HG03439 (cell line): Measurements from ENCODE around the gene C10orf105.

Experiments
- ATAC-seq: cut with Tn5 transposase; IDR thresholded peaks from one replicate; pipeline ENCODE4 v1.9.1; 2021; ENCODE audit warnings: mild to moderate bottlenecking, moderate library complexity; ENCODE audit not compliant: unreplicated experiment

Gene C10orf105

DNA sequence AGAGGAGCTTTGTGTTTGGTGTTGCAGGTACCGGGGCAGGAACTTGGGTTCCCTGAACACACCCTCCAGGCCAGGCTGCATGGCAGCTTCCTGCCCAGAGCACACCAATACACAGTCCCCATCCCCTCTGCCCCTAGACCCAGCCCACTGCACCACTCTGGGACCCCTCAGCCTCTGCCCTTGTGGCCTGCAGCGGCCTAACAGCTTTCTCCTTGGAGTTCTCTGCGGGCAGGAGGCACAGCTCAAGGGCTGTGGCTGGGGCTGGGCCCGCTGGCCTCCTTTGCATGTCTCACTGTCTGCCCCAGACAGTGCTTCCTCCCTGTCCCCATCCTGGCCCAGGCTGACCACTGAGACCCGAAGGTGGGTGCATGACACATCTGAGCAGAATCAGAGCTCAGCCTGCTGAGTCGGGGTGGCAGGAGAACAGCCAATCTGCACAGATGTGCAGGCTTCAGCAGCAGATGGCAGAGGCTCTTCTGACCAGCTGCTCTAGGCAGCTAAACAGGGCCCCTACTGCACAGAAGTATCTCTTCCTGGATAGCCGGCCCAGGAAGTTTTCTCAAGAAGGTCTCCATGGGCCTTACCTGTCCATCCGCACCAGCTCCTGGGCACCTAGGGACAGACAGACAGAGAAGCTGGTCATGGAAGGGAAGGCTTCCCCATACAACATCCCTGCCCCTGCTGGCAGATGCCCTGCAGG lies 33.0 kb upstream of the C10orf105 start:
- no peak for ATAC-seq

DNA sequence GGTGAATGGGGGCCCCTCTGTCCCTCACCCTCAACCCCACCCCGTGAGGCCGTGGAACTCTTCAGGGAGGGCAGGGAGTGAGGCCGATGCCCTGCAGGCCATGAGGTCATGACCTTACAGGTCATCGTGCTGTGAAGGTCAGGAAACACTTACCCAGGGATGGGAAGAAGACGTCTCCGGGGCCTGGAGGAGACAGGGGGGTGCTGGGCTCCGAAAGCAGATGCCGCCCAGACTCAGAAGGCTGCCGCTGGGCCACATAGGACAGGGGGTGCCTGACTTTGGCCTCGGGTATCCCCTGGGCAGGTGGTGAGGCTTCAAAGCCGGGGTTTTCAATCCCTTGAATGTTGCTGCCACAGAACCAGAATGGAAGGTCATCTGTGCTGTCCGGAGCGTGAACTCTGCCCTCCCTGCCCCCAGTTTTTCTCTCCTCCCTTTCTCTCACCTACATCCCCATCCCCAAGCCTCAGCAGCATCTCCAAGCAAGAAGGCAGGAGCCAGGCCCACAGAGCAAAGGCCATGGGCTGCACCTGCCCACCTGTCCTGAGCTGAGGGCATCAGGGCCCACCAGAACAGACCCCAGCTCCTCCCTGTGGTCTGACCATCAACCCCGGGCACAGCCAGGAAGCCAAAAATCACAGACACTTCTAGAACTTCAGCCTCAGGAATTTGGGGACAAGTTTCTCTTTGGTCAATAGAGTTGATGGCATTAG lies 32.1 kb upstream of the C10orf105 start:
- no peak for ATAC-seq

DNA sequence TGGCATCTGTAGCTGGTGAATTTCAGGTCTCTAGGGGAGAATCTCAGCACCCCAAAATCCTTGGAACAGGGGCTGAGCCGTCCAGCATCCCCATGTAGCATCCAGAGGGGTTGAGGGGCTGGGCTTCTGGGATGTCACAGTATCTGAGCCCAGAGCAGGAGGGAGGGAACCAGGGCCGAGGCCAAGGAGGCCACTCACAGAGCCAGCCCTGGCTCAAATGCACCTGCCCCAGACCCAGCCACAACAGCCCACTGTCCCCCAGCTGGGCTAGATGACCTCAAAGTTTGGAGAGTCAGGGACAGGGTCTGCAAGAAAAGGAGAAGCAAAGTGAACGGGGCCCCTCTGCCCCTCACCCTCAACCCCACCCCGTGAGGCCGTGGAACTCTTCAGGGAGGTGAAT lies 31.4 kb upstream of the C10orf105 start:
- ATAC-seq = no peak

DNA sequence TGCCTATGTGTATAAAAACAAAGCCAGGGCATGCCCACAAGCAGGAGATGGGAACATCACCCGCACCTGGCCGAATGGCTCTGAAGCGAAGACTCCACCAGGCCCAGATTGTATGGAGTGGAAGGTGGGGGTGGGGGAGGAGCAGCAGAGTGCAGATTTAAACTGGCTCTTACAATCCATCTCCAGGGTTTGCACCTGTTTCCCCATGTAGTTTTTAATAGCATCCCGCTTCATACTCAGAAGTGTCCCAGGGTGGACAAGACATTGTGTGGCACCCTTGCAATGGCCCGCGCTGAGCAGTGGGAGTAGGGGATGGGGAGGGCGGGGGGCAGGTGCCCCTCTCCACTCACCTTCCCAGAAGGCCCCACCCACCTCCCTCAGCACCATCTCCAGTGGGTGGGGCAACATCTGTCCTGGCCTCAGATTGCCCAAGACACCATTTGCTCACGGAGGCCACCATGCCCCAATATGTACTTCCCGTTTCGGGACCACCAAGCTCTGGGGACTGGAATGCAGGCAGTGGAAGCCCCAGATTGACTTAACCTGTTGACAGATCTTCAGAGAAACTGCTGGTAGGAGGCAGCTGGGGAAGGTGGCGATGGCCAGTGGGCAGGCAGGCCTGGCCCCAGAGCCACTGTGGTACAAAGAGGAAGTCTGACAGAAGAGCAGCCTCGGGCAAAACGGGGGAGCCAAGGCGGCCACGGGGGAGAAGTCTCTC lies 30.7 kb upstream of the C10orf105 start:
- ATAC-seq = no peak

DNA sequence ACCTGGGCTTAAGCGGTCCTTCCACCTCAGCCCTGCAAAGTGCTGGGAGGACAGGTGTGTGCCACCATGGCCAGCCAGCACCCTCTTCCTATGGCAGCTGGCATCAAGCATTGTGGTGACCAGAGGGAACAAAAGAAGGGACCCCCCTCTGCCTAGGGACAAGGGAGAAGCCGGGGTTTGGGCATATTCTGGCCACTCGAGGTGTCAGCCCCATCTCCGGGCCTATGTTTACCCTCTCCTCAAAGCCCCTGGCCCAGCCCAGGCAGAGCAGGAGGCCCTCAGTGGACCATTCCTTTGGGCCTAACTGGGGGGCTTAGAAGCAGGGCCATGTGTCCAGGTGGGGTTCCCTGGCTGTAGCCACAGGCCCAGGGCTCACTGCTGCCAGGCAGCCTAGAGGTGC lies 29.8 kb upstream of the C10orf105 start:
- no peak for ATAC-seq

DNA sequence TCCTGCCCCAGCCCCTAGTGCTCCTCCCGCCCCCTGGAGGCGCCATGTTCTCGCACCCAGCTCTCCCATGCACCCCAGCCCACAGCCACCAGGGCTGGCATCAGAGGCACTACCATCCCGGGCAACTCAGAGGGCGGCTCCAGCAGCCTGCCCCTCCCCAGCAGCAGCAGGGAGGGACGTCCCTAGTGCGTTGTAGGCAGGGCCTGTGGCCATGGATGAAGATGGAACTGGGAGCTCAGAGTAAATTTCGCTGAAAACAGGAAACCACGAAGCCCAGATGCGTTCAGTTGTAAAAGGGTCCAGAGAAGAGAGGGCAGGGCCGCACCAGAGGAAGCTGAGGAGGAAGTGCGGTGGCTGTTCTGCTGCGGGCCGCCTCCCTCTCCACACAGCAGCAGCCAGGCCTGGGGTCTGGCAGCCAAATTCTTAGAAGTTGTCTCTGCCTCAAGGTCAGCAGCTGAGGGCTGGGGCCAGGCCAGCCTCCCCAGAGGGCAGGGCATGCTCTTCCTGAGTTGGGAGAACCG lies 29.2 kb upstream of the C10orf105 start:
- ATAC-seq = no peak

DNA sequence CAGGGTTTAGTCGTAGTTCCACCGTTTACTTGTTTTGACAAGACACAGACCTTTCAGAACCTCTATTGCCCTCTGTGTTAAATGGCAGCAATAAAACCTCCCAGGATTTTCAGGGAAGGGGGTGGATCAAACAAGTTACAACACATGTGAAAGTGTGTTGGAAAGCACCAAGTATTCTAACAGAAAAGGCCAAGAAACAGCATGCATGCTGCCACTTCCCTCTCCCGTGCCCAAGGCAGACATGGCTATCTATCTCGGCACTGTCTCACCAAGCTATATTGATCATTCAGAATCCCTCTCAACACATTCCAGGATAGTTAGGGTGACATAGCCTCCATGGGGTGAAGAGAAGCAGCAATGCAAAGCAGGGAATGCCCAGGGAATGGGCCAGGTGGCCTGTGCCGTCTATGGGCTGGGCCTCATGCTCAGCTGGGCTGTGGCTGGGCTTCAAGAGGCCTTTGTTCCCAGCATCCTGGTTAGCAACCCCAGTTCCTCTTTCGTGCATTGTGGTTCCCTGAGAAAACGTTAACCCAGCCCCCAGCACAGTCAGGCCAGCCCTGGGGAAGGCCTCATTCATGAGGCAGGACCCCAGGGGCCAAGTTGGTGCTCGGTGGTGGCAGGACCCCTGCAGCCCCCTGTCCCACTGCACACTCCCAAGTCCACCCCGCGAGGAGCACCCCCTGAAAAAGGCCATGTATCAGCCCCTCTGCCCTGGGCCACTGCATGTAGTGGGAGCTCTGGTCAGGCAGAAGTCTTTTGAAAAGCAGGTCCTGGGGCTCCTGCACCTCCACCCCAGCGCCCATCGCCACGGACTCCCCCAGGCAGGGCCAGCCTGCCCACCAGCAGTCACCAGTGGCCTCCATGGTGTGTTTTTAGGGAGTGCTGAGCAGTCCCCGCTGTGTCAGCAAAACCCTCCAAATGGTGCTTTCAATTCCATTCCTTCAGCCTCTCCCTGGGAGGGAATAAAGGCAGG lies 28.3 kb upstream of the C10orf105 start:
- no peak for ATAC-seq

DNA sequence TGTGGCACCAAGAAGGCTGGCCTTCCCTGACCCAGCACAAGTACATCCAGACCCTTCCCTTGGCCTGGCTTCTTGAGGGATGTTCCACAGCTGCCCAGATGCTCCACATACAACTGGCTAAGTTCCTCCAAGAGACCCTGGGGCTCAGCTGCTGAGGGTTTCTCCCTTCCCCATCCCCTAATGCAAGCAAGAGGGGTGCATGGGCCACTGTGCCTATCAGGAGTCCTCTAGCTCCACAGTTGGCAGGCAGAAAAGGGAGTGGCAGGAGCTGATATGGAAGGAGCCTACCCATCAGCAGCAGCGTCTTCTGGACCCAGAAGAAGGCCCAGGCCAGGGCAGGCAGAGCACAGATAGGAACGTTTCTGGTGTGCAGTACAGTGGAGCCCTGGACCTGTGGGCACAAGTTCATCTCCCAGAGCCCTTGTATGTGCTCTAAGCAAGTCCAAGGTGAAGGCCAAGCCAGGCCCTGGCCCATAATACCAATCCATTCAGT lies 27.5 kb upstream of the C10orf105 start:
- ATAC-seq = no peak

DNA sequence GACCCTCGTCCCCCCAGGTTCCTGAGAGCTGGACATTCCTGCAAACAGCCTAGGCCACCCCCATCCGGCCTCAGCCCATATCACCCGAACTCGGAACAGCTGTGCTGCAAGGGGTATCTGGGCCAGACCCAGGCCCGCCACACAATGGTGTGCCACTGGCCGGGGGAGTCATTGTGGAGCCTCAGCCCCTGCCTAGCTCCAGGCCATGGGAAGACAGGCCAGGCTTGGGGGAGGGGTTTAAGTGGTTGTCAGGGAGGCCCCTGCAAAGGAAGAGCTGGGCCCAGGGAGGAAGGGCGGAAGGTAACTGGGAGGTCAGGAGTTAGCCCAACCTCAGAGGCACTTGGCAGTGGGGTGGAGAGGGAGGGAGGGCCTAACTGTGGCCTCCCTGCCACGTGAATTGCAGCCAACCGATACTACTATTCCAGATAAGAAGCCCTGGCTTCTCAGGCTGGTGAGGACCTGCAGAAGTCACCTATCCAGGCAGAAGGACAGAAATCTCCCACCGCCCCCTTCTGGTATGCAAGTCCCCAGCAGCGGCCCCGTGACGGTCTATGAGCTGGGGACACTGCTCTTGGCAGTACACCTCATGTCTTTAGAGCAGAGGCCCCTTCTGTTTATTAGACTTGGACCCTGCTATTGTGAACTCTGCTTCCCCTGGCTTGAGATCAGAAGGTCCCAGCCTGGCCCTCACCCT lies 26.9 kb upstream of the C10orf105 start:
- ATAC-seq = no peak

DNA sequence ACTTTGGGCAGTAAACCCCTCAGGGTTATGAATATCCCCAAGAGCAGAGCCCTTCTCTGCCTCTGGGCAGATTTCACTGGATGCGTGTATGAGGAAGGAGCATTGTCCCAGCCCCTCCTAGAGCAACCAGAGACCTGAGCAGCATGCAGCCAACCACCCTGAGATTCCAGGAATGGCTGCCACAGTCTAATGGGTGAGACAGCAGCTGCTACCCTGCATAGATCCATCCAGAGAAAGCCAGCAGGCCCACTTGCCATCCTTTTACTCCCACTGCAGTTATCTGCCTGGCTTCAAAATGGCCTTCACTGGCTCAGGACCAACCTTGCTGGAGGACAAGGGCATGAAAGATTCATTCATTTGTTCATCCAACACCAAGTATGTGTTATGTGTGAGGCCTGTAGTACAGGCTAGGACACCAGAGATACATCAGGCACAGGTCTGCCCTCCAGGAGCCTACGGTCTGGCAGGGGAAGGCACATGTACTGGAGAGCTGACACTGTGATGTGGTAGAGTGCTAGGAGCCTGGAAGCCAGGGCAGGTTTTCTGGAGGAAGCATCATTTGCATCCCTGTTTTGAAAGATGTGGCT lies 26.2 kb upstream of the C10orf105 start:
- no peak for ATAC-seq

DNA sequence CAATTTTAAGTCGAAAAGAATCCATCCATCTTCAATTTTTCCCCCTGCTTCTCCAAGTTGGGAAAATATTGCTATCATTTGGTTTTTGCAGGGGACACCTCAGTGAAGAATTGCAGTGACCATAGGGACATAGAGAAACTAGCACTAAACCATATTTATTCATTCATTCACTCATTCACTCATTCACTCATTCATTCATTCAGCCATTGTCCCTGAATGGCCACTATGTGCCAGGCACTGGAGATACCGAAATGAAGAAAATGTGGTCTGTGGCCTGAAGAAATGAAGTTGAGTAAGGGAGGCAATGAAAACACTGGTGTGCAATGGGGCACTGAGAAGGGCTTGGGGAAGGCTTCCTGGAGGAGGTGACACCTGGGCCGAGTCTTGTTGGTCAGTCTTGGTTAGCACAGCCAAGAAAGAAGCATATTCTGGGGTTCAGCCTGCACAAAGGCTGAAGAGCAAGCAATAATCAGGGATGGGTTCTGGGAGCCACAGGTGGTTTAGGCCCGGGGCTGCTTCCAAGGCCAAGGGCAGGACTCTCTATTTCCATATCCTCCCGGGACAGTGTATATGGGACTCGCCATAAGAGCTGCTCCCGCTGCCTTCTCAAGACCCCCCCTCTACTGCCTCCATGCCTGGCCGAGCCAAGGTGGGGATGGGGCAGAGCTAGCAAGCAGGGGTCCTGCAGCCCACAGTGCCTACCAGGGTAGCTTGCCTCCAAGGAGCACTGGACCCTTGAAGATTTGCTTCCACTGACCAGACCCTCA lies 25.5 kb upstream of the C10orf105 start:
- no peak for ATAC-seq

DNA sequence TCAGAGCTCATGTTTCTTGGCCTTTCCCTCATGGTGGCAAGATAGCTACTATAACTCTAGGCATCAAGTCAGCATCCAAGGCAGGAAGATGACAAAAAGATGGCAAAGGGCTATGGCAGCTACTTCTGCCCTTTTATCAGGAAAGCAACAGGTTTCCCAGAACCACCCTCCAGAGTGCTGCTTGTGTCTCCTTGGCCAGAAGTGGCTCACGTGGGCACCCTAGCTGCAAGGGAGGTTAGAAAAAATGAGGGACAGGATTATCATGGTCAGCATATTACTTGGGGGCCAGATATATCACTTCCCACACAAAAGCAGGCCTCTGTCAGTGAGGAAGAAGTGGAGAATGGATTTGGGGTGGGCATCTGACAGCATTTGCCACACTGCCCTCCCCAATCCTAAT lies 24.3 kb upstream of the C10orf105 start:
- ATAC-seq = no peak

DNA sequence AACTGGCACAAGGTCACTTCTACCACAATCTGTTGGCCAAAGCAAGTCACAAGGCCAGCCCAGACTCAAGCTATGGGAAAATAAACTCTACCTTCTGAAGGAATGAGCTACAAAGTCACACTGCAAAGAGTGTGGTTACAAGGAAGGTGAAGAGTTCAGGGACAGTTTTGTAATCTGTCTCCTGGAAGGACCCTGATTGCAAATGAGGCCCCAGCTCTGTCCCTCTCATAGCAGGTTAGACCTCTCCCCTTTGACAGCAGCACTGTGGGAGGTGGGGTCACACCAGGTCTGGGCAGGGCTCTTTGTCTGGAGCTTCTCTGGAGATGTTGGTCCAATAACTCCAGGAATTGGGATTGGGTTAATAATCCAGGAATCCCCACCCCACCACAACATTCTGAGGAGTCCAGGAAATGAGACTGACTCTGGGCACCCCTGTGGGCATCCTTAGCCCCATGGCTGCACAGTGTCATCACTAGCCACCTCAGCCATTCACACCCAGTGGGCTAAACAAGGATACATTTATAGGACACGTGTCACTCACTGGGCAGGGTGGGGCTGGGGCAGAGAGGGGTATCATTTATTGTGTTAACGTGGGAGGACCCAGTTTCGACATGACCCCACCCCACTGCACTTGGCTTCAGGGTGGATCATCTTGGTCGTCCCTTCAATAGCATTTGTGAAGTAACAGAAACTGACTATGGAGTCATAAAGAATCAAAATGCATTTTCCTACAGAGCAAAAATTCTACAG lies 23.7 kb upstream of the C10orf105 start:
- no peak for ATAC-seq

DNA sequence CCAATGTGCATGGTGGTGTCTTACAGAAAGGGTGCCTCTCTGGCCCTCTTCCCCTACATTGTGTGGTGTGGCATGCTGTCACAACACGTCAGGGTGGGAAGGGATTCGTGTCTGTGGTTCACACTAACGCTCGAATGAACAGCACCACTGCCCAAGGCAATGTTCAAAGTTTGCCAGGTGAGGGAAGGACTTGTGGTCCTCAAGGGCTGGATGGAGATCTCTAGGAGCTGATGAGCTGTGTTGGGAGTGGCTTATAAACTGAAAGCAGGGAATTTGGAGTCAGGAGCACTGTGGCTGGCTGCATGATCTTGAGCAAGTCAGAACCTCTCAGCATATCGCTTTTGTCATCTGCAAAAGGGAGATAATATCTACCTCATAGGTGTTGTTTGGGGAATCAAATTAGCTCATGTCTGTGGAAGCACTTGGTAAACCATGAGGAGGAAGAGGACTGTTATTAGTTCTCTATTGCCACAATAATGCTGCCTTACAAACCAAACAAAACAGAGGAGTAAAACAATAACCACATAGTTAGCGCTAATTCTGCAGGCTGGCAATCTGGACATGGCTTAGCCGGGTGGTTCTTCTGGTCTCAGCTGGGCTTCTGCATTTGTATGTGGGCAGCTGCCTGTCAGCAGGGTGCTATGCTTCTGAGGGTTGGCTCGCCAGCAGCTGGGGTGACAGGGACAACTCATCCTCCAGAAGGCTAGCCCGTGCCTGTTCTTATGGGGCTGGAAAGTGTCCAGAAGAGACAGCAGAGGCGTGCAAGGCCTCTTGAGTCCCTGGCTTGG lies 22.9 kb upstream of the C10orf105 start:
- ATAC-seq = no peak

DNA sequence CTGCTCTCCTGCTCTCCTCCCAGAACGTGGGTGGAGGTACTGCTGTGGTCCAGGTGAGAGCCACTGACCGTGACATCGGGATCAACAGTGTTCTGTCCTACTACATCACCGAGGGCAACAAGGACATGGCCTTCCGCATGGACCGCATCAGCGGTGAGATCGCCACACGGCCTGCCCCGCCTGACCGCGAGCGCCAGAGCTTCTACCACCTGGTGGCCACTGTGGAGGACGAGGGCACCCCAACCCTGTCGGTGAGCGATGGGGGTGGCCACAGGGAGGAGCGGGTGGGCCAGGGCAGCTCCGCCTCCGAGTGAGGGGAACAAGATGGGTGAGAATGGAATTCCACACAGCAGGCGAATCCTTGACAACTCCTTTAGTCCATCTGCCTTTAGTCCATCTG lies 22.1 kb upstream of the C10orf105 start:
- ATAC-seq = no peak

DNA sequence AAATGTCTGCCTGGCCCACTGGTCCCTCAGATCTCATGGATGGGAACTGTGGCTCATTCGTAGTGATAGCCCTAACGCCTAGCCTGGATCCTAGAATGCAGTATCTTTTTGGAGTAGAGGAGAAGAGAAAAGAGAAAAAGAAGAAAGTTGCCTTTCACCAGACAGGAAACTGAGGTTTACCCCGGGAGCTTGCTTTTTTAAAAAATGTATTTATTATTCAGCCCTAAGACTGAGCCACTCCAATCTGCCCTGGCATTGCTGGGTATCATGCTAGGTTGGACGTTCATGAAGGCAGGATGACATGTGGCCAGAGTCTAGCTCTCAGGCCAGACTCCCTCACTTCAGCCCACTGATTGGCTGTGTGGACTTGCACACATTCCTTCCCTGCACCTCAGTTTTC lies 21.5 kb upstream of the C10orf105 start:
- ATAC-seq = no peak

DNA sequence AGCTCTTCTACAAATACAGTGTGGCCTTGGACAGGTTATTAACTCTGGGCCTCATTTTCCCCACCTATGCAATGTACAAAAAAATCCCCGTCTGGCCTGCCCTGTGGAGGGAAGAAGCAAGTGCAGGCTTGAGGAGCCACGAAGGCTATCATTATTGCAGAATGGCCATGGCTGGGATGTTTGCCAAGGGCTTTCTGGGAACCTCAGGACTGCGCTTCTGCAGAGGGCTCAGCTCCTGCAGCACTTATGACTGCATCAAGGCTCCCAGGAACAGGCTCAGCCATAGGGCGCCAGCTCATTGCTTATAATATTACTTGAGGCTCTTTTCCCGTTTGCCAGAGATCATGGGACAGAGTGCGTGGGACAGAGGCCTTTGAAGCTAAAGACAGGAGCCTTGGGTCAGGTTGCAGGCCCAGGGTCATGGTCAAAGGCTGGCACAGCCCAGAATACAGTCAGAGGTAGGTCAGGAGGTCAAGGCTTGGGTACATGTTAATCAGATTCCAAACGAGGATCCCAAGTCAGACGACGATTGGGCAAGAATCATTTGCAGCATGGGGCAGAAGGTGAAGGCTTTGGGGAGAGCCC lies 20.6 kb upstream of the C10orf105 start:
- ATAC-seq = no peak
